HepG2 (cell line): ENCODE results near the gene CDIP1. TPM values are rescaled to one million over a fixed set of nuclear protein-coding genes. Genes with fewer than 3 reads are reported as not detected.
A peak's percentile ranks its signal among the peaks of the same experiment; 100 is the strongest.

Experiments
- AHDC1 ChIP-seq: sonication (generic); formaldehyde crosslinking; IDR thresholded peaks from 2 replicates; pipeline ENCODE4 v1.5.1; 2020; ENCODE audit warnings: mild to moderate bottlenecking, missing genetic modification reagents, borderline replicate concordance
- AHR ChIP-seq: IDR thresholded peaks from 2 replicates; pipeline ENCODE4 v1.6.1; 2018; ENCODE audit warnings: missing genetic modification reagents, missing compliant biosample characterization
- ARNT2 ChIP-seq: sonication (generic); formaldehyde crosslinking; IDR thresholded peaks from 2 replicates; pipeline ENCODE4 v1.8.0; 2022; ENCODE audit warnings: mild to moderate bottlenecking, low read depth, missing genetic modification reagents, moderate library complexity
- FOXK1 ChIP-seq: sonication (generic); formaldehyde crosslinking; IDR thresholded peaks from 2 replicates; pipeline ENCODE4 v1.4.0; 2020; ENCODE audit warnings: low read depth, missing genetic modification reagents, borderline replicate concordance
- MXI1 ChIP-seq: IDR thresholded peaks from 3 replicates; pipeline ENCODE4 v1.6.1; 2012; ENCODE audit warnings: low read depth, low read length, inconsistent platforms, borderline replicate concordance
- MZF1 ChIP-seq: sonication (generic); formaldehyde crosslinking; IDR thresholded peaks from 2 replicates; pipeline ENCODE4 v1.8.1; 2023; ENCODE audit warnings: mild to moderate bottlenecking, missing genetic modification reagents, borderline replicate concordance
- NBN ChIP-seq: fragments of 450-650 bp; conservative IDR thresholded peaks from 2 replicates; pipeline ENCODE4 v1.6.1; 2017
- PHF20 ChIP-seq: sonication (generic); formaldehyde crosslinking; IDR thresholded peaks from 2 replicates; pipeline ENCODE4 v1.5.0; 2020; ENCODE audit warnings: mild to moderate bottlenecking, missing genetic modification reagents
- PHF5A ChIP-seq: IDR thresholded peaks from one replicate; pipeline ENCODE4 v1.6.1; 2018; ENCODE audit warnings: low read depth, missing genetic modification reagents; ENCODE audit not compliant: unreplicated experiment
- REPIN1 ChIP-seq: sonication (generic); formaldehyde crosslinking; IDR thresholded peaks from 2 replicates; pipeline ENCODE4 v1.8.0; 2022; ENCODE audit warnings: missing genetic modification reagents, low read depth, mild to moderate bottlenecking, borderline replicate concordance
- RNF2 ChIP-seq: fragments of 450-650 bp; conservative IDR thresholded peaks from 2 replicates; pipeline ENCODE4 v1.6.1; 2016; ENCODE audit warnings: low read depth
- SIX1 ChIP-seq: sonication (generic); formaldehyde crosslinking; IDR thresholded peaks from 2 replicates; pipeline ENCODE4 v1.4.0; 2020; ENCODE audit warnings: missing genetic modification reagents, borderline replicate concordance
- SP5 ChIP-seq: IDR thresholded peaks from 2 replicates; pipeline ENCODE4 v1.6.1; 2016; ENCODE audit warnings: low read depth, borderline replicate concordance
- ZNF12 ChIP-seq: sonication (generic); formaldehyde crosslinking; IDR thresholded peaks from 2 replicates; pipeline ENCODE4 v1.5.0; 2020; ENCODE audit warnings: missing genetic modification reagents
- ZNF501 ChIP-seq: sonication (generic); formaldehyde crosslinking; IDR thresholded peaks from 2 replicates; pipeline ENCODE4 v1.5.1; 2020; ENCODE audit warnings: mild to moderate bottlenecking, moderate library complexity, missing genetic modification reagents
- ZNF512B ChIP-seq: sonication (generic); formaldehyde crosslinking; IDR thresholded peaks from 2 replicates; pipeline ENCODE4 v1.5.1; 2020; ENCODE audit warnings: missing genetic modification reagents, mild to moderate bottlenecking, borderline replicate concordance
- ZNF556 ChIP-seq: sonication (generic); formaldehyde crosslinking; IDR thresholded peaks from 2 replicates; pipeline ENCODE4 v1.4.0; 2020; ENCODE audit warnings: mild to moderate bottlenecking, missing genetic modification reagents, borderline replicate concordance
- ZNF720 ChIP-seq: sonication (generic); formaldehyde crosslinking; IDR thresholded peaks from 2 replicates; pipeline ENCODE4 v1.4.0; 2020; ENCODE audit warnings: missing genetic modification reagents
- ZNF772 ChIP-seq: sonication (generic); formaldehyde crosslinking; IDR thresholded peaks from 2 replicates; pipeline ENCODE4 v1.5.0; 2020; ENCODE audit warnings: mild to moderate bottlenecking, missing genetic modification reagents
- ZNF780A ChIP-seq: sonication (generic); formaldehyde crosslinking; IDR thresholded peaks from 2 replicates; pipeline ENCODE4 v1.8.0; 2022; ENCODE audit warnings: mild to moderate bottlenecking, missing genetic modification reagents, moderate library complexity
- ZNF839 ChIP-seq: sonication (generic); formaldehyde crosslinking; IDR thresholded peaks from 2 replicates; pipeline ENCODE4 v1.4.0; 2020; ENCODE audit warnings: missing genetic modification reagents, mild to moderate bottlenecking, borderline replicate concordance
- polyA plus RNA-seq, 8 experiments: library from polyadenylated mRNA; depleted of rRNA in 3 of 8; stranded (reverse) in 7 of 8; unstranded in 1 of 8; fragments of >200 nt; fragmentation: Illumina TruSeq in 4 of 8; extraction: Trizol in 4 of 8; gene quantifications; 2 replicates each; pipeline versions ENCODE4 v1.2.1 to v1.2.3, GENCODE V29; 2011 to 2016; ENCODE audit warnings: low read depth in 4 of 8, missing spikeins in 1 of 8, mixed read lengths in 1 of 8; ENCODE audit not compliant: insufficient read depth in 1 of 8
- total RNA-seq, 5 experiments: library from RNA; depleted of rRNA; stranded (reverse); fragments of >200 nt; fragmentation: Illumina TruSeq; extraction: Trizol; gene quantifications; 2 replicates each; pipeline ENCODE4 v1.2.3, GENCODE V29; 2016; ENCODE audit warnings: low read depth in 1 of 5

CDIP1 gene
- total and polyA plus RNA-seq, 2 of the 13 experiments (the other 11 are each of a cell fraction or from before 2014, with no cell fraction given): 31.2 to 56.7 TPM

- TF ChIP-seq SIX1: no peak; the same call in 1 of the 2 replicates
- no peak for TF ChIP-seq MZF1 (CRISPR knock-in tag)
- no peak for TF ChIP-seq PHF5A (CRISPR knock-in tag)
- TF ChIP-seq FOXK1: peak; percentile 17; the same call in 1 of the 2 replicates
- TF ChIP-seq ARNT2 (CRISPR knock-in tag): peak; percentile 94
- TF ChIP-seq AHDC1 (CRISPR knock-in tag): peak; percentile 28; the same call in 1 of the 2 replicates
- TF ChIP-seq ZNF780A: no peak
- peak; percentile 61; the same call in 1 of the 2 replicates for TF ChIP-seq ZNF12 (CRISPR knock-in tag)
- peak; percentile 26; the same call in 1 of the 2 replicates for TF ChIP-seq RNF2
- peak; percentile 42; the same call in 1 of the 2 replicates for TF ChIP-seq ZNF839 (CRISPR knock-in tag)
- TF ChIP-seq PHF20 (CRISPR knock-in tag): peak; percentile 80
- peak; percentile 88; the same call in 1 of the 2 replicates for TF ChIP-seq ZNF501
- TF ChIP-seq REPIN1 (CRISPR knock-in tag): peak; percentile 86
- no peak for TF ChIP-seq AHR (CRISPR knock-in tag)
- peak; percentile 58; the same call in 1 of the 2 replicates for TF ChIP-seq ZNF772 (CRISPR knock-in tag)
- no peak for TF ChIP-seq NBN
- TF ChIP-seq ZNF512B (CRISPR knock-in tag): 0 out of 2 replicates have a peak, but pooled peaks have one; percentile 18
- no peak for TF ChIP-seq ZNF720 (CRISPR knock-in tag)
- TF ChIP-seq ZNF556 (CRISPR knock-in tag): peak; percentile 67; the same call in 1 of the 2 replicates
- peak; percentile 43; the same call in 1 of the 2 replicates for TF ChIP-seq SP5
- peak; percentile 98; the same call in 1 of the 3 replicates for TF ChIP-seq MXI1
These were observed 62.4 kb downstream of the CDIP1 start, which contains the start of gene HMOX2 (continued) for GRCh38 chr16:4475880-4476788.
